BJ (cell line): Measurements from ENCODE around the gene OR10V1. TPM values are rescaled to one million over a fixed set of nuclear protein-coding genes. Genes with fewer than 3 reads are reported as not detected.

Experiments
- CTCF ChIA-PET: fragments of 350-600 bp; formaldehyde crosslinking; extraction: SDS; loops from one replicate; lab custom pipeline; 2021; ENCODE audit warnings: antibody characterized with exemption, inconsistent platforms; lab: Yijun Ruan, JAX
- POLR2A ChIA-PET: fragments of 300-600 bp; sonication (Branson Sonifier 250); formaldehyde crosslinking; extraction: SDS; loops from one replicate; lab custom pipeline; 2021; ENCODE audit warnings: antibody characterized with exemption; lab: Charles Lee
- DNase-seq: peaks from one replicate; pipeline ENCODE4 v3.0.0-alpha.2; 2011; ENCODE audit warnings: low read depth
- H3K27me3 ChIP-seq: 2 replicates; pipeline ENCODE4 v1.6.0; 2011; ENCODE audit warnings: low read length; ENCODE audit not compliant: control insufficient read depth, insufficient read depth
- H3K36me3 ChIP-seq: 2 replicates; pipeline ENCODE4 v1.5.1; 2011; ENCODE audit warnings: low read length; ENCODE audit not compliant: control insufficient read depth, insufficient read depth
- H3K4me3 ChIP-seq: 2 replicates; pipeline ENCODE4 v1.5.1; 2011; ENCODE audit warnings: low read depth, mild to moderate bottlenecking, control low read depth, low read length
- CTCF ChIP-seq: IDR thresholded peaks from 2 replicates; pipeline ENCODE4 v1.5.1; 2011; ENCODE audit warnings: low read depth, mild to moderate bottlenecking, control low read depth, inconsistent platforms, low read length, moderate library complexity; ENCODE audit not compliant: insufficient read depth
- polyA plus RNA-seq: library from polyadenylated mRNA; depleted of rRNA; stranded (reverse); fragments of >200 nt; gene quantifications from 2 replicates; pipeline ENCODE4 v1.2.3, GENCODE V29; 2011

OR10V1 gene
- polyA plus RNA-seq, 1 experiment, result not detected

GRCh38 chr11:59754494-59754858 is 40.8 kb upstream of the OR10V1 start:
- no peak for TF ChIP-seq CTCF
- H3K27me3 ChIP-seq, result no peaks in the 10 kb centered on the region
- CTCF ChIA-PET, result interaction anchor here (0.7 to 9.5 kb wide), 13 partner anchors 9 to 89 kb away, joined by 3 to 181 read pairs (median 5); partner anchors contain the start of gene MRPL16
- no peak for DNase-seq
- H3K4me3 ChIP-seq, result peak overlapping the region; percentile 78
- H3K36me3 ChIP-seq, result no peaks in the 10 kb centered on the region
- POLR2A ChIA-PET, result no interaction called here

GRCh38 chr11:59753650-59754493 is 40.2 kb upstream of the OR10V1 start:
- TF ChIP-seq CTCF, result peak; percentile 91
- ChIA-PET POLR2A (no interaction called here), CTCF (interaction anchor here (0.7 to 9.5 kb wide), 18 partner anchors 8 to 90 kb away, joined by 3 to 181 read pairs (median 5); partner anchors contain the start of gene MRPL16)
- H3K36me3 ChIP-seq, result no peaks in the 10 kb centered on the region
- H3K4me3 ChIP-seq, result peak overlapping the region; percentile 78
- no peaks in the 10 kb centered on the region for H3K27me3 ChIP-seq
- DNase-seq, result no peak

GRCh38 chr11:59746111-59746510 is 32.5 kb upstream of the OR10V1 start:
- no peak for DNase-seq
- Histone ChIP-seq H3K4me3 (no peak overlapping the region), H3K27me3 (no peaks in the 10 kb centered on the region), H3K36me3 (no peaks in the 10 kb centered on the region)
- TF ChIP-seq CTCF, result no peak
- ChIA-PET POLR2A (no interaction called here), CTCF (interaction anchor here (1.2 kb wide), 1 partner anchor 56 kb away, joined by 4 read pairs; no protein-coding TSS in a partner anchor)

- Histone ChIP-seq H3K4me3 (no peak overlapping the region), H3K36me3 (no peaks in the 10 kb centered on the region), H3K27me3 (no peaks in the 10 kb centered on the region)
- ChIA-PET CTCF (interaction anchor here (0.9 to 1.1 kb wide), 2 partner anchors 41 to 188 kb away, joined by 3 to 4 read pairs; no protein-coding TSS in a partner anchor), POLR2A (no interaction called here)
- DNase-seq, result no peak
- no peak for TF ChIP-seq CTCF
Observed at GRCh38 chr11:59730896-59731565, 17.4 kb upstream of the OR10V1 start.

GRCh38 chr11:59729834-59730233 is 16.2 kb upstream of the OR10V1 start:
- Histone ChIP-seq H3K36me3 (no peaks in the 10 kb centered on the region), H3K4me3 (no peak overlapping the region), H3K27me3 (no peaks in the 10 kb centered on the region)
- DNase-seq, result no peak
- TF ChIP-seq CTCF, result no peak
- ChIA-PET POLR2A (no interaction called here), CTCF (interaction anchor here (1.1 kb wide), 1 partner anchor 42 kb away, joined by 4 read pairs; no protein-coding TSS in a partner anchor)
